ENCODE measurements around the gene SCO2. TPM values are rescaled to one million over a fixed set of nuclear protein-coding genes. Genes with fewer than 3 reads are reported as not detected.
A peak's percentile ranks its signal among the peaks of the same experiment; 100 is the strongest.

Gene SCO2
- total and polyA plus RNA-seq, 2 of the 13 experiments (the other 11 are each of a cell fraction or from before 2014, with no cell fraction given): 0.32 to 3.7 TPM

DNA sequence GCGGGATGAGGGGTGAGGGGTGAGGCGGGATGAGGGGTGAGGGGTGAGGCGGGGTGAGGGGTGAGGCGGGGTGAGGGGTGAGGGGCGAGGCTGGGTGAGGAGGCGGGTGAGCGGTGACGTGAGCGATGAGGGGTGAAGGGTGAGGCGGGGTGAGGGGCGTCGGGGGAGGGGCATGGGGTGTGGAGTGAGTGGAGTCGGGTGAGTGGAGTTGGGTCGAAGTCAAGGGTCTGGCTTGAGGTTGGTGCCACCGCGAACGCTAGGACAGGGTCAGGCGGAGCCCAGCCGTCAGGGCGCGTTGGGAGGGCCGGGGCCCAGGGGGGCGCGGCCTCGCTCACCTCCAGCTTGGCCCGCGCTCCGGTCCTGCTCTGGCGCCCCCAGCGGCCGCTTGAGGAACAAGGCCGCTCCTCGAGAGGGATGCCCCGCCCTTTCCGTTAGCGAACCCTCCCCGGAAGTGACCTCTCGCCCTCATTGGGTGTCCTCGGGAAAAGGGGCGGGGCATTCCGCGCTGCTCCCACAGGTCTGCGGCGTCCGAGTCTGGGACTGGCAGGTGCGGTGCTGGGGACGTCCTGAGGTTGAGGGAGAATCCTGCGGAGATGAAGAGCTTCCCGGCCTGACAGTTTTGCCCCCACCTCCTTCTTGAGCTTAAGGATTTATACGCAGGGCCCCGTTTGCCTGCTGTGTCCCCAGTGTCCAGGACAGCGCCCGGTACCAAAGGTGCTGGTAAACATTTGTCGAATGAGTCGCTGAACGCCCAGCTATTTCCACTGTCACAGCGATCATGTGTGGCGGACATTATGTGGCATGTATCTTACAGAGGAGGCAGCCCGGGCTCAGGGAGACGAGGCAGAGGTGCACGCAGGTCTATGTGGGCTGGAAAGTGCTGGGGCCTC lies 37.4 kb upstream of the SCO2 start, which contains the start of gene SYCE3 (continued):
- no peak for TF ChIP-seq ZFP36L2 (CRISPR knock-in tag; IDR thresholded peaks at IDR 0.05)
- TF ChIP-seq ZNF7 (CRISPR knock-in tag; IDR thresholded peaks at IDR 0.05): no peak
- 0 out of 2 replicates have a peak, but pooled peaks have one; percentile 8 for TF ChIP-seq CEBPG (CRISPR knock-in tag; IDR thresholded peaks at IDR 0.05)
- peak; percentile 92 for TF ChIP-seq ELF1 (CRISPR knock-in tag; IDR thresholded peaks at IDR 0.05)
- no peak for TF ChIP-seq ZNF180 (CRISPR knock-in tag; IDR thresholded peaks at IDR 0.05; ENCODE audit: borderline replicate concordance, low read depth)
- TF ChIP-seq THRA (CRISPR knock-in tag; IDR thresholded peaks at IDR 0.05; ENCODE audit: borderline replicate concordance): peak; percentile 64; the same call in 1 of the 2 replicates
- no peak for TF ChIP-seq ZMYM3 (CRISPR knock-in tag; IDR thresholded peaks at IDR 0.05)
- TF ChIP-seq, protein P1, sequence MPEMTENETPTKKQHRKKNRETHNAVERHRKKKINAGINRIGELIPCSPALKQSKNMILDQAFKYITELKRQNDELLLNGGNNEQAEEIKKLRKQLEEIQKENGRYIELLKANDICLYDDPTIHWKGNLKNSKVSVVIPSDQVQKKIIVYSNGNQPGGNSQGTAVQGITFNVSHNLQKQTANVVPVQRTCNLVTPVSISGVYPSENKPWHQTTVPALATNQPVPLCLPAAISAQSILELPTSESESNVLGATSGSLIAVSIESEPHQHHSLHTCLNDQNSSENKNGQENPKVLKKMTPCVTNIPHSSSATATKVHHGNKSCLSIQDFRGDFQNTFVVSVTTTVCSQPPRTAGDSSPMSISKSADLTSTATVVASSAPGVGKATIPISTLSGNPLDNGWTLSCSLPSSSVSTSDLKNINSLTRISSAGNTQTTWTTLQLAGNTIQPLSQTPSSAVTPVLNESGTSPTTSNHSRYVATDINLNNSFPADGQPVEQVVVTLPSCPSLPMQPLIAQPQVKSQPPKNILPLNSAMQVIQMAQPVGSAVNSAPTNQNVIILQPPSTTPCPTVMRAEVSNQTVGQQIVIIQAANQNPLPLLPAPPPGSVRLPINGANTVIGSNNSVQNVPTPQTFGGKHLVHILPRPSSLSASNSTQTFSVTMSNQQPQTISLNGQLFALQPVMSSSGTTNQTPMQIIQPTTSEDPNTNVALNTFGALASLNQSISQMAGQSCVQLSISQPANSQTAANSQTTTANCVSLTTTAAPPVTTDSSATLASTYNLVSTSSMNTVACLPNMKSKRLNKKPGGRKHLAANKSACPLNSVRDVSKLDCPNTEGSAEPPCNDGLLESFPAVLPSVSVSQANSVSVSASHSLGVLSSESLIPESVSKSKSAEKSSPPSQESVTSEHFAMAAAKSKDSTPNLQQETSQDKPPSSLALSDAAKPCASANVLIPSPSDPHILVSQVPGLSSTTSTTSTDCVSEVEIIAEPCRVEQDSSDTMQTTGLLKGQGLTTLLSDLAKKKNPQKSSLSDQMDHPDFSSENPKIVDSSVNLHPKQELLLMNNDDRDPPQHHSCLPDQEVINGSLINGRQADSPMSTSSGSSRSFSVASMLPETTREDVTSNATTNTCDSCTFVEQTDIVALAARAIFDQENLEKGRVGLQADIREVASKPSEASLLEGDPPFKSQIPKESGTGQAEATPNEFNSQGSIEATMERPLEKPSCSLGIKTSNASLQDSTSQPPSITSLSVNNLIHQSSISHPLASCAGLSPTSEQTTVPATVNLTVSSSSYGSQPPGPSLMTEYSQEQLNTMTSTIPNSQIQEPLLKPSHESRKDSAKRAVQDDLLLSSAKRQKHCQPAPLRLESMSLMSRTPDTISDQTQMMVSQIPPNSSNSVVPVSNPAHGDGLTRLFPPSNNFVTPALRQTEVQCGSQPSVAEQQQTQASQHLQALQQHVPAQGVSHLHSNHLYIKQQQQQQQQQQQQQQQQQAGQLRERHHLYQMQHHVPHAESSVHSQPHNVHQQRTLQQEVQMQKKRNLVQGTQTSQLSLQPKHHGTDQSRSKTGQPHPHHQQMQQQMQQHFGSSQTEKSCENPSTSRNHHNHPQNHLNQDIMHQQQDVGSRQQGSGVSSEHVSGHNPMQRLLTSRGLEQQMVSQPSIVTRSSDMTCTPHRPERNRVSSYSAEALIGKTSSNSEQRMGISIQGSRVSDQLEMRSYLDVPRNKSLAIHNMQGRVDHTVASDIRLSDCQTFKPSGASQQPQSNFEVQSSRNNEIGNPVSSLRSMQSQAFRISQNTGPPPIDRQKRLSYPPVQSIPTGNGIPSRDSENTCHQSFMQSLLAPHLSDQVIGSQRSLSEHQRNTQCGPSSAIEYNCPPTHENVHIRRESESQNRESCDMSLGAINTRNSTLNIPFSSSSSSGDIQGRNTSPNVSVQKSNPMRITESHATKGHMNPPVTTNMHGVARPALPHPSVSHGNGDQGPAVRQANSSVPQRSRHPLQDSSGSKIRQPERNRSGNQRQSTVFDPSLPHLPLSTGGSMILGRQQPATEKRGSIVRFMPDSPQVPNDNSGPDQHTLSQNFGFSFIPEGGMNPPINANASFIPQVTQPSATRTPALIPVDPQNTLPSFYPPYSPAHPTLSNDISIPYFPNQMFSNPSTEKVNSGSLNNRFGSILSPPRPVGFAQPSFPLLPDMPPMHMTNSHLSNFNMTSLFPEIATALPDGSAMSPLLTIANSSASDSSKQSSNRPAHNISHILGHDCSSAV (CRISPR knock-in tag; IDR thresholded peaks at IDR 0.05; ENCODE audit: borderline replicate concordance): no peak
- TF ChIP-seq ZNF652 (CRISPR knock-in tag; IDR thresholded peaks at IDR 0.05; ENCODE audit: borderline replicate concordance, low read depth): no peak
- TF ChIP-seq KLF13 (CRISPR knock-in tag; IDR thresholded peaks at IDR 0.05): no peak
- TF ChIP-seq FOXC1 (CRISPR knock-in tag; IDR thresholded peaks at IDR 0.05; ENCODE audit: borderline replicate concordance): 0 out of 2 replicates have a peak, but pooled peaks have one; percentile 63
- no peak for TF ChIP-seq HES4 (CRISPR knock-in tag; IDR thresholded peaks at IDR 0.05; ENCODE audit: borderline replicate concordance)
- TF ChIP-seq, protein P2, sequence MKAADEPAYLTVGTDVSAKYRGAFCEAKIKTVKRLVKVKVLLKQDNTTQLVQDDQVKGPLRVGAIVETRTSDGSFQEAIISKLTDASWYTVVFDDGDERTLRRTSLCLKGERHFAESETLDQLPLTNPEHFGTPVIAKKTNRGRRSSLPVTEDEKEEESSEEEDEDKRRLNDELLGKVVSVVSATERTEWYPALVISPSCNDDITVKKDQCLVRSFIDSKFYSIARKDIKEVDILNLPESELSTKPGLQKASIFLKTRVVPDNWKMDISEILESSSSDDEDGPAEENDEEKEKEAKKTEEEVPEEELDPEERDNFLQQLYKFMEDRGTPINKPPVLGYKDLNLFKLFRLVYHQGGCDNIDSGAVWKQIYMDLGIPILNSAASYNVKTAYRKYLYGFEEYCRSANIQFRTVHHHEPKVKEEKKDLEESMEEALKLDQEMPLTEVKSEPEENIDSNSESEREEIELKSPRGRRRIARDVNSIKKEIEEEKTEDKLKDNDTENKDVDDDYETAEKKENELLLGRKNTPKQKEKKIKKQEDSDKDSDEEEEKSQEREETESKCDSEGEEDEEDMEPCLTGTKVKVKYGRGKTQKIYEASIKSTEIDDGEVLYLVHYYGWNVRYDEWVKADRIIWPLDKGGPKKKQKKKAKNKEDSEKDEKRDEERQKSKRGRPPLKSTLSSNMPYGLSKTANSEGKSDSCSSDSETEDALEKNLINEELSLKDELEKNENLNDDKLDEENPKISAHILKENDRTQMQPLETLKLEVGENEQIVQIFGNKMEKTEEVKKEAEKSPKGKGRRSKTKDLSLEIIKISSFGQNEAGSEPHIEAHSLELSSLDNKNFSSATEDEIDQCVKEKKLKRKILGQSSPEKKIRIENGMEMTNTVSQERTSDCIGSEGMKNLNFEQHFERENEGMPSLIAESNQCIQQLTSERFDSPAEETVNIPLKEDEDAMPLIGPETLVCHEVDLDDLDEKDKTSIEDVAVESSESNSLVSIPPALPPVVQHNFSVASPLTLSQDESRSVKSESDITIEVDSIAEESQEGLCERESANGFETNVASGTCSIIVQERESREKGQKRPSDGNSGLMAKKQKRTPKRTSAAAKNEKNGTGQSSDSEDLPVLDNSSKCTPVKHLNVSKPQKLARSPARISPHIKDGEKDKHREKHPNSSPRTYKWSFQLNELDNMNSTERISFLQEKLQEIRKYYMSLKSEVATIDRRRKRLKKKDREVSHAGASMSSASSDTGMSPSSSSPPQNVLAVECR (CRISPR knock-in tag; IDR thresholded peaks at IDR 0.05; ENCODE audit: borderline replicate concordance): peak; percentile 84; the same call in 1 of the 2 replicates
- peak; percentile 52; the same call in 1 of the 2 replicates for TF ChIP-seq ZFY (CRISPR knock-in tag; IDR thresholded peaks at IDR 0.05)
- no peak for TF ChIP-seq ISX (CRISPR knock-in tag; conservative IDR thresholded peaks at IDR 0.05)

All from HepG2 (cell line).